ENCODE measurements around the gene GSN. TPM values are rescaled to one million over a fixed set of nuclear protein-coding genes. Genes with fewer than 3 reads are reported as not detected.

The GSN gene
- polyA plus RNA-seq, 3 donors = 67.4 to 187 (median 95.8) TPM

DNA sequence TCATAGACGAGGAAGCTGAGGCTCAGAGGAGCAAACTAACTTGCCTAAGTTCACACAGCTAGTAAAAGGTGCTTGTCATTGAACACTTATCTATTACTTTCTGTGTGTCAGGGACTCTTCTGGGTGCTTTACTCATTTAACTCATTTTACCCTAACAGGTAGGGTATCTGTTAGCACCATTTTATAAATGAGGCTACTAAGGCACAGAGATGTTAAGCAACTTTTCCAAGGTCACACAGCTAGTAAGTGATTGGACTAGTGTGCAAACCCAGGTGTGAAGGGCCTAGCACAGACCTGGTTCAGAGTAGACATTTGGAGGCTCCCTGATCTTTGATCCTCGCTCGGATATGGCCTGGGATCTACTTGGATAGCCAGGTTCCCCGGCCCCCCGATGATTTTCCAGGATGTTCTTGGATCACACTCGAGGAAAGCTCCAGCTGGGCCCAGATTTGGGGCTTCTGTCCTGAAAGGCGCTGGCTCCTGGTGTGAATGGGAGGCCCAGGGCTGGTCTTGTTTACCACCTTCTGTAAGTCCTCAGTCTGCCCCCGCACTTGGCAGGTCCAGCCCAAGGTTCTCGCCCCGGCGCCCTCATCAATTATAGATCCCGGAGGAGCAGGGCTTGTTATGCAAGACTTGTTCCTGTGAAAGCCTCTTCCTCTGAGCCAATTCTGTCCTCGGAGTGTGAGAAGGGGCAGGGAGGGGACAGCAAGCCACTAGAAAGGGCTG is 37.5 kb downstream of the GSN start:
- Histone ChIP-seq H3K27ac (ENCODE audit: low read depth in 1 of 2, low read length in 2 of 2) (no peak overlapping the region), H2AFZ (ENCODE audit: insufficient read depth, low read depth, low read length, poor library complexity, severe bottlenecking) (no peak overlapping the region), H3K4me3 (replicated peaks in 1 of 3; ENCODE audit: low read depth in 2 of 3, low read length in 3 of 3) (no peak overlapping the region), H3K9ac (ENCODE audit: insufficient read depth, low read length, poor library complexity, severe bottlenecking) (no peak overlapping the region), H3K4me1 (ENCODE audit: control insufficient read depth in 1 of 2, insufficient read depth in 2 of 2, low read length in 2 of 2) (peaks cover 2 to 4% of the 10 kb centered on the region in 2 donors), H3K9me3 (replicated peaks in 1 of 2; ENCODE audit: control insufficient read depth in 1 of 2, insufficient read depth in 1 of 2, low read length in 2 of 2) (no peaks in the 10 kb centered on the region), H3K79me2 (ENCODE audit: insufficient read depth, low read length) (peaks cover 6% of the 10 kb centered on the region), H3K4me2 (replicated peaks; ENCODE audit: extremely low read depth, low read length, poor library complexity, severe bottlenecking) (no peak overlapping the region), H3K36me3 (replicated peaks in 1 of 2; ENCODE audit: control insufficient read depth in 1 of 2, insufficient read depth in 2 of 2, low read length in 2 of 2) (peaks cover 59 to 80% of the 10 kb centered on the region in 2 donors), H3K27me3 (ENCODE audit: control insufficient read depth in 2 of 2, insufficient read depth in 2 of 2, low read length in 2 of 2) (peaks cover 0 to 2% of the 10 kb centered on the region in 2 donors), H4K20me1 (ENCODE audit: insufficient read depth, low read length) (peaks cover 6% of the 10 kb centered on the region)
- WGBS (ENCODE audit: insufficient coverage) = 67% methylated on average over 9 of the region's 13 CpGs
- intact Hi-C loops (cut with micrococcal nuclease) = no loop called here
- DNase-seq = no peak
- Mint-ChIP-seq H3K27me3 (ENCODE audit: low read depth in 3 of 3) (peaks cover 1 to 5% (median 2%) of the 10 kb centered on the region in 3 donors), H3K9me3 (no peaks in the 10 kb centered on the region), H3K4me1 (peaks cover 3% of the 10 kb centered on the region), H3K27ac (no peak overlapping the region), H3K4me3 (no peak overlapping the region), H3K36me3 (peaks cover 64 to 67% of the 10 kb centered on the region in 2 donors)
- no peak for TF ChIP-seq CTCF (IDR thresholded peaks at IDR 0.05)

DNA sequence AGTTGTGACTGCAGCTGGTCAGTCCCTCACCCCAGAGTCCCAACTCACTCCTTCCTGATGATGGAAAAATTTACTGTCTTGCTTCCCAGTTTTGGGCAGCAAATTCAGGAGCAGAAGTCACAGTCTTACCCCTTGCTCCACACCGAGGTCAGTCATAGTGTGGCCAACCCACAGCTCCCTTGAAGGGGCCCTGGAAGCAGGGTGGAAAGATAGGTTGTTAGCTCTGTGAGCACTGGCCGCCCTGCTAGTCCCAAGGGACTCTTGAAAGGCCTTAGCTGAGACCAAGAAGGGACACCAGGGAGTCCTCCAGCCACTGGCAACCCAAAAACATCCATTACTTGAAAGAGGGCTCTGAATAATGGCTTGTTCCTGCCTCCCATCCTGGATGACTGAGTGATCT is 40.0 kb downstream of the GSN start:
- Histone ChIP-seq H3K4me1 (ENCODE audit: control insufficient read depth in 1 of 2, insufficient read depth in 2 of 2, low read length in 2 of 2) (no peaks in the 10 kb centered on the region), H3K4me3 (replicated peaks in 1 of 3; ENCODE audit: low read depth in 2 of 3, low read length in 3 of 3) (no peak overlapping the region), H3K9me3 (replicated peaks in 1 of 2; ENCODE audit: control insufficient read depth in 1 of 2, insufficient read depth in 1 of 2, low read length in 2 of 2) (no peaks in the 10 kb centered on the region), H2AFZ (ENCODE audit: insufficient read depth, low read depth, low read length, poor library complexity, severe bottlenecking) (no peak overlapping the region), H4K20me1 (ENCODE audit: insufficient read depth, low read length) (no peaks in the 10 kb centered on the region), H3K79me2 (ENCODE audit: insufficient read depth, low read length) (no peaks in the 10 kb centered on the region), H3K36me3 (replicated peaks in 1 of 2; ENCODE audit: control insufficient read depth in 1 of 2, insufficient read depth in 2 of 2, low read length in 2 of 2) (peaks cover 72 to 93% of the 10 kb centered on the region in 2 donors), H3K4me2 (replicated peaks; ENCODE audit: extremely low read depth, low read length, poor library complexity, severe bottlenecking) (no peak overlapping the region), H3K27ac (ENCODE audit: low read depth in 1 of 2, low read length in 2 of 2) (no peak overlapping the region), H3K9ac (ENCODE audit: insufficient read depth, low read length, poor library complexity, severe bottlenecking) (no peak overlapping the region), H3K27me3 (ENCODE audit: control insufficient read depth in 2 of 2, insufficient read depth in 2 of 2, low read length in 2 of 2) (no peaks in the 10 kb centered on the region)
- WGBS (ENCODE audit: insufficient coverage) = no CpG with 5 or more reads among the region's 2 CpGs
- Mint-ChIP-seq H3K9me3 (no peaks in the 10 kb centered on the region), H3K4me1 (no peaks in the 10 kb centered on the region), H3K27me3 (ENCODE audit: low read depth in 3 of 3) (peaks cover 0 to 1% (median 1%) of the 10 kb centered on the region in 3 donors), H3K27ac (peak overlapping the region in 3 of 7 donors; percentile 17 to 45 (median 26)), H3K4me3 (no peak overlapping the region), H3K36me3 (peaks cover 75 to 80% of the 10 kb centered on the region in 2 donors)
- no peak for TF ChIP-seq CTCF (IDR thresholded peaks at IDR 0.05)
- no peak for DNase-seq
- intact Hi-C loops (cut with micrococcal nuclease) = no loop called here

All from CD14-positive monocyte (primary cell).